IMR-90 (cell line): ENCODE measurements around the gene SURF6. TPM values are rescaled to one million over a fixed set of nuclear protein-coding genes. Genes with fewer than 3 reads are reported as not detected.

Experiments used
- ATAC-seq: fragments of 200-7000 bp; cut with Tn5 transposase; 2 replicates; pipeline ENCODE4 v1.9.1; 2020; ENCODE audit warnings: low read depth, mild to moderate bottlenecking, moderate library complexity
- BruUV-seq: library from RNA; stranded (reverse); fragments of 400-500 nt; replicated peaks from 2 replicates; lab custom pipeline; 2021; lab: Mats Ljungman, UMichigan
- CTCF ChIA-PET: fragments of 300-600 bp; formaldehyde crosslinking; extraction: SDS; loops from one replicate; lab custom pipeline; 2021; ENCODE audit warnings: antibody characterized with exemption; lab: Yijun Ruan, JAX
- POLR2A ChIA-PET: fragments of 300-600 bp; sonication (Branson Sonifier 250); formaldehyde crosslinking; loops from one replicate; lab custom pipeline; 2022; ENCODE audit warnings: antibody characterized with exemption; ENCODE audit not compliant: unreplicated experiment; lab: Charles Lee
- DNase-seq: peaks from one replicate; pipeline ENCODE4 v3.0.0; 2013
- H2AFZ ChIP-seq: replicated peaks from 2 replicates; pipeline ENCODE3; 2013; ENCODE audit warnings: low read length, mild to moderate bottlenecking; ENCODE audit not compliant: poor library complexity
- H2AK5ac ChIP-seq: 2 replicates; pipeline ENCODE4 v1.6.1; 2013; ENCODE audit warnings: low read depth, low read length, inconsistent platforms
- H2AK9ac ChIP-seq: replicated peaks from 2 replicates; pipeline ENCODE3; 2013; ENCODE audit warnings: mild to moderate bottlenecking, low read depth, low read length, moderate library complexity; ENCODE audit not compliant: poor library complexity
- H2BK120ac ChIP-seq: 2 replicates; pipeline ENCODE4 v1.6.1; 2013; ENCODE audit warnings: low read depth, low read length, inconsistent platforms
- H2BK15ac ChIP-seq: 3 replicates; pipeline ENCODE4 v1.6.1; 2013; ENCODE audit warnings: low read depth, low read length, inconsistent platforms
- H2BK20ac ChIP-seq: 2 replicates; pipeline ENCODE4 v1.6.1; 2013; ENCODE audit warnings: low read depth, mild to moderate bottlenecking, inconsistent platforms, low read length, moderate library complexity
- H2BK5ac ChIP-seq: 2 replicates; pipeline ENCODE4 v1.6.1; 2013; ENCODE audit warnings: mild to moderate bottlenecking, low read depth, low read length, inconsistent platforms; ENCODE audit not compliant: poor library complexity, severe bottlenecking
- H3K14ac ChIP-seq: replicated peaks from 2 replicates; pipeline ENCODE4 v1.6.1; 2013; ENCODE audit warnings: low read depth, low read length, inconsistent platforms
- H3K18ac ChIP-seq: 2 replicates; pipeline ENCODE4 v1.6.1; 2013; ENCODE audit warnings: low read depth, low read length, control low read depth
- H3K23ac ChIP-seq: 2 replicates; pipeline ENCODE4 v1.6.1; 2013; ENCODE audit warnings: low read depth, low read length, inconsistent platforms
- H3K27ac ChIP-seq: 2 replicates; pipeline ENCODE4 v1.5.1; 2013; ENCODE audit warnings: mild to moderate bottlenecking, control low read depth, low read length; ENCODE audit not compliant: insufficient read depth
- H3K27me3 ChIP-seq: 2 replicates; pipeline ENCODE4 v1.6.1; 2013; ENCODE audit warnings: low read length; ENCODE audit not compliant: control insufficient read depth, insufficient read depth
- H3K36me3 ChIP-seq: 2 replicates; pipeline ENCODE4 v1.6.1; 2013; ENCODE audit warnings: low read length, mixed read lengths; ENCODE audit not compliant: control insufficient read depth, insufficient read depth
- H3K4ac ChIP-seq: 2 replicates; pipeline ENCODE4 v1.6.1; 2013; ENCODE audit warnings: low read depth, low read length, inconsistent platforms
- H3K4me1 ChIP-seq: 2 replicates; pipeline ENCODE4 v1.6.1; 2013; ENCODE audit warnings: low read length, mixed read lengths; ENCODE audit not compliant: control insufficient read depth, insufficient read depth
- H3K4me2 ChIP-seq: 2 replicates; pipeline ENCODE4 v1.6.1; 2013; ENCODE audit warnings: low read depth, mild to moderate bottlenecking, control low read depth, low read length, moderate library complexity
- H3K4me3 ChIP-seq: 2 replicates; pipeline ENCODE4 v1.5.1; 2013; ENCODE audit warnings: low read depth, mild to moderate bottlenecking, control low read depth, low read length, moderate library complexity; ENCODE audit not compliant: insufficient read depth
- H3K56ac ChIP-seq: 2 replicates; pipeline ENCODE4 v1.6.1; 2013; ENCODE audit warnings: low read length, inconsistent platforms; ENCODE audit not compliant: insufficient read depth; ENCODE audit errors: extremely low read depth
- H3K79me1 ChIP-seq, 2 experiments: 2 replicates each; pipeline ENCODE4 v1.6.1; 2013; ENCODE audit warnings: low read length in 2 of 2, inconsistent platforms in 1 of 2, low read depth in 1 of 2
- H3K9ac ChIP-seq: 2 replicates; pipeline ENCODE4 v1.6.1; 2013; ENCODE audit warnings: low read depth, low read length, control low read depth
- H3K9me1 ChIP-seq: 2 replicates; pipeline ENCODE4 v1.6.1; 2013; ENCODE audit warnings: low read length, inconsistent platforms; ENCODE audit not compliant: insufficient read depth
- H3K9me3 ChIP-seq: 2 replicates; pipeline ENCODE4 v1.6.1; 2013; ENCODE audit warnings: low read length; ENCODE audit not compliant: control insufficient read depth, insufficient read depth
- H4K20me1 ChIP-seq: 2 replicates; pipeline ENCODE4 v1.6.1; 2013; ENCODE audit warnings: low read length, inconsistent platforms; ENCODE audit not compliant: insufficient read depth
- H4K5ac ChIP-seq: 2 replicates; pipeline ENCODE4 v1.6.1; 2013; ENCODE audit warnings: mild to moderate bottlenecking, low read depth, low read length, control low read depth
- H4K8ac ChIP-seq, 2 experiments: 2 replicates each; pipeline ENCODE4 v1.6.1; 2013; ENCODE audit warnings: low read depth in 2 of 2, low read length in 2 of 2, control low read depth in 1 of 2, inconsistent platforms in 1 of 2
- H4K91ac ChIP-seq: 2 replicates; pipeline ENCODE4 v1.6.1; 2013; ENCODE audit warnings: low read depth, low read length, inconsistent platforms; ENCODE audit not compliant: insufficient read depth
- BHLHE40 ChIP-seq: fragments of 150-350 bp; IDR thresholded peaks from 2 replicates; pipeline ENCODE4 v1.6.1; 2016; ENCODE audit warnings: mild to moderate bottlenecking, low read depth, low read length
- CHD1 ChIP-seq: IDR thresholded peaks from 2 replicates; pipeline ENCODE4 v1.6.1; 2012; ENCODE audit warnings: low read depth, low read length, improper control_type of control experiment
- FOS ChIP-seq: fragments of 150-350 bp; IDR thresholded peaks from 2 replicates; pipeline ENCODE4 v1.6.1; 2016; ENCODE audit warnings: low read depth, low read length
- MAZ ChIP-seq: IDR thresholded peaks from 2 replicates; pipeline ENCODE4 v1.6.1; 2012; ENCODE audit warnings: low read depth, mild to moderate bottlenecking, low read length, improper control_type of control experiment, moderate library complexity, borderline replicate concordance
- MXI1 ChIP-seq: IDR thresholded peaks from 2 replicates; pipeline ENCODE4 v1.6.1; 2012; ENCODE audit warnings: low read depth, mild to moderate bottlenecking, low read length, moderate library complexity, borderline replicate concordance
- NFE2L2 ChIP-seq: fragments of 150-350 bp; IDR thresholded peaks from 2 replicates; pipeline ENCODE4 v1.6.1; 2016; ENCODE audit warnings: low read depth, mild to moderate bottlenecking, low read length
- POLR2A ChIP-seq: IDR thresholded peaks from 2 replicates; pipeline ENCODE4 v1.6.1; 2012; ENCODE audit warnings: mild to moderate bottlenecking, low read depth, low read length
- RAD21 ChIP-seq: IDR thresholded peaks from 2 replicates; pipeline ENCODE4 v1.6.1; 2012; ENCODE audit warnings: low read length, improper control_type of control experiment
- RCOR1 ChIP-seq: IDR thresholded peaks from 2 replicates; pipeline ENCODE4 v1.6.1; 2012; ENCODE audit warnings: mild to moderate bottlenecking, low read length, improper control_type of control experiment; ENCODE audit not compliant: insufficient replicate concordance
- RFX5 ChIP-seq: IDR thresholded peaks from 2 replicates; pipeline ENCODE4 v1.8.0; 2012; ENCODE audit warnings: low read depth, mild to moderate bottlenecking, low read length, moderate library complexity
- SMC3 ChIP-seq: fragments of 150-350 bp; IDR thresholded peaks from 2 replicates; pipeline ENCODE4 v1.6.1; 2016; ENCODE audit warnings: low read depth, mild to moderate bottlenecking, antibody characterized with exemption, low read length, moderate library complexity
- WGBS, 2 experiments: methylation state at CpG; one replicate each; pipeline versions ENCODE4 v1.1.5 to v1.1.7; 2013; ENCODE audit warnings: missing lambda C conversion rate in 2 of 2; ENCODE audit not compliant: insufficient read length in 1 of 2; ENCODE audit errors: extremely low coverage in 2 of 2; 5-methylcytosine and 5-hydroxymethylcytosine counted together
- dilution Hi-C: fragments of 300-500 bp; cut with HindIII; formaldehyde crosslinking; loops from one replicate; pipeline ENCODE4 v1.14.3; 2018; ENCODE audit warnings: low sequenced_read_pairs; ENCODE audit not compliant: unreplicated experiment
- in situ Hi-C: fragments of 300-500 bp; cut with MboI; formaldehyde crosslinking; loops from 3 replicates; pipeline ENCODE4 v1.14.3; 2019; ENCODE audit warnings: low sequenced_read_pairs, inconsistent platforms, mixed read lengths
- intact Hi-C: fragments of 100-400 bp; cut with micrococcal nuclease; formaldehyde crosslinking; loops from 2 replicates; pipeline ENCODE4 v1.10.0; 2022
- polyA plus RNA-seq, 3 experiments: library from polyadenylated mRNA; depleted of rRNA; stranded (reverse); fragments of >200 nt; gene quantifications; 2 replicates each; pipeline ENCODE4 v1.2.3, GENCODE V29; 2012; ENCODE audit warnings: low replicate concordance in 1 of 3
- total RNA-seq: library from RNA; depleted of rRNA; stranded (reverse); fragments of >200 nt; gene quantifications from 2 replicates; pipeline ENCODE4 v1.2.3, GENCODE V29; 2012
- TF ChIP-seq, protein P1 (sequence below): conservative IDR thresholded peaks from 2 replicates; pipeline ENCODE4 v1.5.1; 2012; ENCODE audit warnings: mild to moderate bottlenecking, low read depth, low read length, improper control_type of control experiment
- TF ChIP-seq, protein P2 (sequence below): fragments of 150-350 bp; IDR thresholded peaks from 2 replicates; pipeline ENCODE4 v1.6.1; 2016; ENCODE audit warnings: low read depth, mild to moderate bottlenecking, low read length, moderate library complexity, borderline replicate concordance
- TF ChIP-seq, protein P3 (sequence below): fragments of 150-350 bp; IDR thresholded peaks from 2 replicates; pipeline ENCODE4 v1.6.1; 2017; ENCODE audit warnings: mild to moderate bottlenecking, antibody characterized with exemption, low read length, low read depth

SURF6 gene
- total and polyA plus RNA-seq, 2 of the 4 experiments (the other 2 are of a cell fraction), result 6.1 to 12.8 TPM

DNA sequence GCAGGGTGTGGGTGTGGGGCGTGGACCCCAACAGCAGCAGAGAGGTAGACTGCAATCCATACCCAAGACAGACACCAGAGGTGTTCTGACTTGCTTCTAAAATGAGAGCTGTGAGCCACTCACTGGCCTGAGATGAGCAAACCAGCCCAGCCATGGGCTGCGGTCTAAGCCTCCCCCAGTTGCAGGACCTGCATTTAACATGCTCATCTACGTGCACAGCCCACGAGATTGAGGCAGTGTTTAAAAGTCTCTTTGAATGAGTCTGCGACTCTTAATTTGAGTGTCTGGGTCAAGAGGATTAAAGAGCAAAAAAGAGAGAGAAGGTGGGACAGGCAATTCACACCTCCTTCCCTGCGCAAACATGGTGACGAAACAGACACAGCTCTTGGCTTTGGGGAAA is 33.9 kb upstream of the SURF6 start:
- no peak overlapping the region for H3K4me2 ChIP-seq
- no TSS peak for BruUV-seq
- no peak overlapping the region for H2AK5ac ChIP-seq
- TF ChIP-seq POLR2A (no peak), FOS (no peak), CHD1 (no peak), RFX5 (no peak), RAD21 (no peak), MAZ (no peak), MXI1 (no peak), SMC3 (no peak), RCOR1 (no peak), NFE2L2 (no peak), BHLHE40 (no peak)
- TF ChIP-seq, protein P1, sequence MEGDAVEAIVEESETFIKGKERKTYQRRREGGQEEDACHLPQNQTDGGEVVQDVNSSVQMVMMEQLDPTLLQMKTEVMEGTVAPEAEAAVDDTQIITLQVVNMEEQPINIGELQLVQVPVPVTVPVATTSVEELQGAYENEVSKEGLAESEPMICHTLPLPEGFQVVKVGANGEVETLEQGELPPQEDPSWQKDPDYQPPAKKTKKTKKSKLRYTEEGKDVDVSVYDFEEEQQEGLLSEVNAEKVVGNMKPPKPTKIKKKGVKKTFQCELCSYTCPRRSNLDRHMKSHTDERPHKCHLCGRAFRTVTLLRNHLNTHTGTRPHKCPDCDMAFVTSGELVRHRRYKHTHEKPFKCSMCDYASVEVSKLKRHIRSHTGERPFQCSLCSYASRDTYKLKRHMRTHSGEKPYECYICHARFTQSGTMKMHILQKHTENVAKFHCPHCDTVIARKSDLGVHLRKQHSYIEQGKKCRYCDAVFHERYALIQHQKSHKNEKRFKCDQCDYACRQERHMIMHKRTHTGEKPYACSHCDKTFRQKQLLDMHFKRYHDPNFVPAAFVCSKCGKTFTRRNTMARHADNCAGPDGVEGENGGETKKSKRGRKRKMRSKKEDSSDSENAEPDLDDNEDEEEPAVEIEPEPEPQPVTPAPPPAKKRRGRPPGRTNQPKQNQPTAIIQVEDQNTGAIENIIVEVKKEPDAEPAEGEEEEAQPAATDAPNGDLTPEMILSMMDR, result no peak
- TF ChIP-seq, protein P2, sequence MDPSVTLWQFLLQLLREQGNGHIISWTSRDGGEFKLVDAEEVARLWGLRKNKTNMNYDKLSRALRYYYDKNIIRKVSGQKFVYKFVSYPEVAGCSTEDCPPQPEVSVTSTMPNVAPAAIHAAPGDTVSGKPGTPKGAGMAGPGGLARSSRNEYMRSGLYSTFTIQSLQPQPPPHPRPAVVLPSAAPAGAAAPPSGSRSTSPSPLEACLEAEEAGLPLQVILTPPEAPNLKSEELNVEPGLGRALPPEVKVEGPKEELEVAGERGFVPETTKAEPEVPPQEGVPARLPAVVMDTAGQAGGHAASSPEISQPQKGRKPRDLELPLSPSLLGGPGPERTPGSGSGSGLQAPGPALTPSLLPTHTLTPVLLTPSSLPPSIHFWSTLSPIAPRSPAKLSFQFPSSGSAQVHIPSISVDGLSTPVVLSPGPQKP, result no peak
- TF ChIP-seq, protein P3, sequence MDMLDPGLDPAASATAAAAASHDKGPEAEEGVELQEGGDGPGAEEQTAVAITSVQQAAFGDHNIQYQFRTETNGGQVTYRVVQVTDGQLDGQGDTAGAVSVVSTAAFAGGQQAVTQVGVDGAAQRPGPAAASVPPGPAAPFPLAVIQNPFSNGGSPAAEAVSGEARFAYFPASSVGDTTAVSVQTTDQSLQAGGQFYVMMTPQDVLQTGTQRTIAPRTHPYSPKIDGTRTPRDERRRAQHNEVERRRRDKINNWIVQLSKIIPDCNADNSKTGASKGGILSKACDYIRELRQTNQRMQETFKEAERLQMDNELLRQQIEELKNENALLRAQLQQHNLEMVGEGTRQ, result no peak
- no peak overlapping the region for H2AK9ac ChIP-seq
- H2AFZ ChIP-seq, result no peak overlapping the region
- H2BK20ac ChIP-seq, result no peak overlapping the region
- no peak overlapping the region for H3K4ac ChIP-seq
- in situ Hi-C loops, result no loop called here
- no peak overlapping the region for H2BK15ac ChIP-seq
- no peak overlapping the region for H4K8ac ChIP-seq
- H3K18ac ChIP-seq, result no peak overlapping the region
- DNase-seq, result no peak
- H3K14ac ChIP-seq, result no peak overlapping the region
- H2BK120ac ChIP-seq, result no peak overlapping the region
- no peak overlapping the region for H3K4me3 ChIP-seq
- no peak for ATAC-seq
- H3K9ac ChIP-seq, result no peak overlapping the region
- H3K36me3 ChIP-seq, result peaks cover 73% of the 10 kb centered on the region
- H3K27ac ChIP-seq, result no peak overlapping the region
- intact Hi-C loops, result no loop called here
- no peak overlapping the region for H3K56ac ChIP-seq
- peaks cover 12% of the 10 kb centered on the region for H3K4me1 ChIP-seq
- no peak overlapping the region for H4K5ac ChIP-seq
- H4K20me1 ChIP-seq, result peaks cover 99% of the 10 kb centered on the region
- H3K27me3 ChIP-seq, result no peaks in the 10 kb centered on the region
- H3K23ac ChIP-seq, result no peak overlapping the region
- ChIA-PET CTCF (no interaction called here), POLR2A (no interaction called here)
- H4K91ac ChIP-seq, result no peak overlapping the region
- no peaks in the 10 kb centered on the region for H3K9me3 ChIP-seq
- dilution Hi-C loops, result no loop called here
- H2BK5ac ChIP-seq, result no peak overlapping the region
- H3K9me1 ChIP-seq, result peaks cover 32% of the 10 kb centered on the region
- 83% methylated on average over 4 of the region's 7 CpGs; no CpG with 5 or more reads in 1 of the 2 experiments for WGBS, 2 experiments
- H3K79me1 ChIP-seq, result peaks cover 20 to 65% of the 10 kb centered on the region in 2 experiments
